Esophagus squamous epithelium (tissue), 5 donors: ENCODE data around the gene ADAMTS9. TPM values are rescaled to one million over a fixed set of nuclear protein-coding genes. Genes with fewer than 3 reads are reported as not detected.

Source experiments
- DNase-seq: peaks from one replicate; lab custom pipeline; 2025; lab: John Stamatoyannopoulos, UW
- H3K27ac ChIP-seq, 4 donors: fragments of 200-600 bp; sonication (generic); one replicate each; pipeline ENCODE4 v1.5.1; 2016 to 2019; ENCODE audit warnings: mild to moderate bottlenecking in 1 of 4
- H3K27me3 ChIP-seq, 4 donors: fragments of 200-600 bp; sonication (generic); 1 replicate in 3 of 4; 2 replicates in 1 of 4; pipeline versions ENCODE4 v1.5.1 to v1.6.0; 2017 to 2021; ENCODE audit warnings: antibody characterized with exemption in 1 of 4
- H3K36me3 ChIP-seq, 3 donors: fragments of 200-600 bp; sonication (generic); one replicate each; pipeline ENCODE4 v1.5.1; 2016 to 2019
- H3K4me1 ChIP-seq, 3 donors: fragments of 200-600 bp; sonication (generic); one replicate each; pipeline ENCODE4 v1.5.1; 2017 to 2019
- H3K4me3 ChIP-seq, 4 donors: fragments of 200-600 bp; sonication (generic); 1 replicate in 3 of 4; 2 replicates in 1 of 4; pipeline ENCODE4 v1.5.1; 2016 to 2019; ENCODE audit warnings: mild to moderate bottlenecking in 2 of 4, moderate library complexity in 1 of 4
- H3K9me3 ChIP-seq, 3 donors: fragments of 200-600 bp; sonication (generic); one replicate each; pipeline ENCODE4 v1.5.1; 2016 to 2019
- CTCF ChIP-seq, 6 experiments: fragments of 450-650 bp in 4 of 6; fragments of 200-600 bp in 2 of 6; sonication (generic) in 2 of 6; IDR thresholded peaks; one replicate each; pipeline ENCODE4 v1.5.1; 2016 to 2019; ENCODE audit warnings: antibody characterized with exemption in 6 of 6, mild to moderate bottlenecking in 4 of 6, moderate library complexity in 4 of 6
- POLR2A ChIP-seq, 4 donors: fragments of 450-650 bp; IDR thresholded peaks; one replicate each; pipeline ENCODE4 v1.6.1; 2017; ENCODE audit warnings: antibody characterized with exemption in 4 of 4, mild to moderate bottlenecking in 4 of 4, moderate library complexity in 3 of 4
- WGBS, 2 donors: methylation state at CpG; one replicate each; pipeline ENCODE4 v1.1.5; 2018; 5-methylcytosine and 5-hydroxymethylcytosine counted together
- intact Hi-C: fragments of 100-400 bp; cut with DNase I; formaldehyde crosslinking; loops from one replicate; pipeline ENCODE4 v1.15.0; 2022
- total RNA-seq, 4 donors: library from RNA; depleted of rRNA; stranded (reverse); fragments of >200 nt; gene quantifications; one replicate each; pipeline ENCODE4 v1.1.0, GENCODE V29; 2016
- donor health status: DM: yes; HTN: yes; CAD: no.

Gene ADAMTS9
- total RNA-seq, 4 donors from 2014 or later: 3.1 to 15.1 (median 5.9) TPM

- H3K9me3 ChIP-seq: no peaks in the 10 kb centered on the region
These were observed 14.6 kb downstream of the ADAMTS9 start for GRCh38 chr3:64673159-64673715.

GRCh38 chr3:64668582-64669510 lies 19.0 kb downstream of the ADAMTS9 start:
- no peaks in the 10 kb centered on the region for H3K9me3 ChIP-seq
- peak overlapping the region in 3 of 4 donors; percentile 32 to 47 (median 34) for H3K27ac ChIP-seq
- no peak overlapping the region for H3K4me3 ChIP-seq

More at GRCh38 chr3:64673159-64673715, 14.6 kb downstream of the ADAMTS9 start:
- intact Hi-C loops: no loop called here
- no peaks in the 10 kb centered on the region for H3K36me3 ChIP-seq
- H3K4me1 ChIP-seq: peaks cover 0 to 5% (median 0%) of the 10 kb centered on the region in 3 donors
- no peaks in the 10 kb centered on the region for H3K27me3 ChIP-seq
- DNase-seq: no peak
- no peak for TF ChIP-seq POLR2A (IDR thresholded peaks at IDR 0.05)
- no peak for TF ChIP-seq CTCF (IDR thresholded peaks at IDR 0.05)
- H3K27ac ChIP-seq: no peak overlapping the region
- no peak overlapping the region for H3K4me3 ChIP-seq
- 88 to 92% methylated on average over 7 of the region's 7 CpGs for WGBS, 2 donors

GRCh38 chr3:64667887-64668581 lies 19.8 kb downstream of the ADAMTS9 start:
- no peak for TF ChIP-seq POLR2A (IDR thresholded peaks at IDR 0.05)
- TF ChIP-seq CTCF (IDR thresholded peaks at IDR 0.05): no peak
- Histone ChIP-seq H3K4me3 (peak overlapping the region in 1 of 4 donors; percentile 35), H3K36me3 (no peaks in the 10 kb centered on the region), H3K27ac (peak overlapping the region in 3 of 4 donors; percentile 32 to 47 (median 34)), H3K9me3 (no peaks in the 10 kb centered on the region), H3K27me3 (no peaks in the 10 kb centered on the region), H3K4me1 (peaks cover 0 to 20% (median 5%) of the 10 kb centered on the region in 3 donors)
- intact Hi-C loops: no loop called here
- WGBS, 2 donors: 64 to 73% methylated on average over 13 of the region's 13 CpGs
- DNase-seq: no peak

More at GRCh38 chr3:64668582-64669510, 19.0 kb downstream of the ADAMTS9 start:
- no peak for TF ChIP-seq CTCF (IDR thresholded peaks at IDR 0.05)
- TF ChIP-seq POLR2A (IDR thresholded peaks at IDR 0.05): no peak
- no peaks in the 10 kb centered on the region for H3K36me3 ChIP-seq
- DNase-seq: no peak
- H3K4me1 ChIP-seq: peaks cover 0 to 20% (median 5%) of the 10 kb centered on the region in 3 donors
- WGBS, 2 donors: 72 to 77% methylated on average over 8 to 9 of the region's 10 CpGs
- no peaks in the 10 kb centered on the region for H3K27me3 ChIP-seq
- intact Hi-C loops: no loop called here

GRCh38 chr3:64667138-64667537 lies 20.7 kb downstream of the ADAMTS9 start:
- 73 to 81% methylated on average over 6 of the region's 6 CpGs for WGBS, 2 donors
- peak overlapping the region in 3 of 4 donors; percentile 27 to 47 (median 34) for H3K27ac ChIP-seq
- TF ChIP-seq CTCF (IDR thresholded peaks at IDR 0.05) (no peak), POLR2A (IDR thresholded peaks at IDR 0.05) (no peak)

More at GRCh38 chr3:64667138-64667537, 20.7 kb downstream of the ADAMTS9 start:
- no peak for DNase-seq
- Histone ChIP-seq H3K27me3 (no peaks in the 10 kb centered on the region), H3K4me3 (no peak overlapping the region), H3K9me3 (no peaks in the 10 kb centered on the region), H3K36me3 (no peaks in the 10 kb centered on the region), H3K4me1 (peaks cover 0 to 20% (median 5%) of the 10 kb centered on the region in 3 donors)
- intact Hi-C loops: no loop called here
